Uterus (tissue), 4 donors: ENCODE results near the gene HOXA10. TPM values are rescaled to one million over a fixed set of nuclear protein-coding genes. Genes with fewer than 3 reads are reported as not detected.

Source experiments
- DNase-seq, 2 donors: peaks; one replicate each; pipeline ENCODE4 v3.0.0-alpha.2; 2019 to 2020
- H3K27ac ChIP-seq, 2 donors: fragments of 200-600 bp; sonication (generic); 1 replicate in 1 of 2; 2 replicates in 1 of 2; pipeline ENCODE4 v1.5.1; 2016 to 2018
- H3K27me3 ChIP-seq, 2 donors: fragments of 200-600 bp; sonication (generic); one replicate each; pipeline ENCODE4 v1.5.1; 2018 to 2019; ENCODE audit warnings: control low read depth in 1 of 2
- H3K36me3 ChIP-seq, 2 donors: fragments of 200-600 bp; sonication (generic); one replicate each; pipeline ENCODE4 v1.5.1; 2019; ENCODE audit warnings: control low read depth in 1 of 2
- H3K4me1 ChIP-seq, 2 donors: fragments of 200-600 bp; sonication (generic); one replicate each; pipeline ENCODE4 v1.5.1; 2018 to 2019; ENCODE audit warnings: control low read depth in 1 of 2
- H3K4me3 ChIP-seq, 2 donors: fragments of 200-600 bp; sonication (generic); 1 replicate in 1 of 2; 2 replicates in 1 of 2; pipeline ENCODE4 v1.5.1; 2018 to 2019; ENCODE audit warnings: mild to moderate bottlenecking in 1 of 2
- H3K9me3 ChIP-seq, 2 donors: fragments of 200-600 bp; sonication (generic); one replicate each; pipeline ENCODE4 v1.5.1; 2019; ENCODE audit warnings: control low read depth in 1 of 2
- CTCF ChIP-seq, 4 experiments: fragments of 200-600 bp in 2 of 4; fragments of 450-650 bp in 2 of 4; sonication (generic) in 2 of 4; IDR thresholded peaks; one replicate each; pipeline ENCODE4 v1.5.1; 2016 to 2019; ENCODE audit warnings: antibody characterized with exemption in 4 of 4, mild to moderate bottlenecking in 2 of 4, moderate library complexity in 1 of 4
- POLR2A ChIP-seq, 2 donors: fragments of 450-650 bp; IDR thresholded peaks; one replicate each; pipeline ENCODE4 v1.6.1; 2016; ENCODE audit warnings: antibody characterized with exemption in 2 of 2, mild to moderate bottlenecking in 1 of 2, moderate library complexity in 1 of 2
- intact Hi-C: fragments of 100-400 bp; cut with DNase I; formaldehyde crosslinking; loops from one replicate; pipeline ENCODE4 v1.15.1; 2023; ENCODE audit warnings: low total_unique reads
- total RNA-seq, 4 donors: library from RNA; depleted of rRNA in 3 of 4; stranded (reverse); fragments of >200 nt in 3 of 4; gene quantifications; one replicate each; pipeline versions ENCODE4 v1.1.0 to v1.2.4, GENCODE V29; 2014 to 2023
- donor health status: DM: yes; HTN: yes; CAD: no.

Gene HOXA10
- total RNA-seq, 4 donors from 2014 or later = 50.0 to 114 (median 69.0) TPM

GRCh38 chr7:27172823-27173510 is 1.2 kb downstream of the HOXA10 start:
- Histone ChIP-seq H3K9me3 (no peaks in the 10 kb centered on the region), H3K27ac (peak overlapping the region; percentile 94 to 96), H3K27me3 (no peaks in the 10 kb centered on the region), H3K4me3 (peak overlapping the region; percentile 58 to 66), H3K36me3 (no peaks in the 10 kb centered on the region), H3K4me1 (no peaks in the 10 kb centered on the region)
- peak; percentile 94 to 96 for DNase-seq
- intact Hi-C loops = no loop called here
- TF ChIP-seq CTCF (IDR thresholded peaks at IDR 0.05) = no peak
- peak; percentile 60 to 68 for TF ChIP-seq POLR2A (IDR thresholded peaks at IDR 0.05)

GRCh38 chr7:27172315-27172774 is 1.8 kb downstream of the HOXA10 start:
- H3K4me1 ChIP-seq = no peaks in the 10 kb centered on the region
- DNase-seq = no peak
- no peaks in the 10 kb centered on the region for H3K27me3 ChIP-seq
- peak overlapping the region; percentile 58 to 66 for H3K4me3 ChIP-seq
- peak overlapping the region; percentile 94 to 96 for H3K27ac ChIP-seq
- TF ChIP-seq CTCF (IDR thresholded peaks at IDR 0.05) = no peak
- no peak for TF ChIP-seq POLR2A (IDR thresholded peaks at IDR 0.05)
- intact Hi-C loops = no loop called here
- H3K9me3 ChIP-seq = no peaks in the 10 kb centered on the region
- no peaks in the 10 kb centered on the region for H3K36me3 ChIP-seq

- peak overlapping the region; percentile 94 to 96 for H3K27ac ChIP-seq
- H3K9me3 ChIP-seq = no peaks in the 10 kb centered on the region
- peak; percentile 27 to 35 for DNase-seq
- no peaks in the 10 kb centered on the region for H3K27me3 ChIP-seq
- TF ChIP-seq CTCF (IDR thresholded peaks at IDR 0.05) (no peak), POLR2A (IDR thresholded peaks at IDR 0.05) (no peak)
- intact Hi-C loops = no loop called here
- no peaks in the 10 kb centered on the region for H3K4me1 ChIP-seq
- no peaks in the 10 kb centered on the region for H3K36me3 ChIP-seq
- peak overlapping the region; percentile 58 to 66 for H3K4me3 ChIP-seq
These were observed 2.3 kb downstream of the HOXA10 start for GRCh38 chr7:27171637-27172314.

GRCh38 chr7:27171325-27171636 is 2.8 kb downstream of the HOXA10 start:
- Histone ChIP-seq H3K27me3 (no peaks in the 10 kb centered on the region), H3K27ac (peak overlapping the region; percentile 94 to 96), H3K4me1 (no peaks in the 10 kb centered on the region), H3K9me3 (no peaks in the 10 kb centered on the region), H3K36me3 (no peaks in the 10 kb centered on the region), H3K4me3 (peak overlapping the region; percentile 58 to 66)
- peak; percentile 30 to 31 for DNase-seq
- TF ChIP-seq POLR2A (IDR thresholded peaks at IDR 0.05) (no peak), CTCF (IDR thresholded peaks at IDR 0.05) (no peak)
- intact Hi-C loops = no loop called here
